Chondrocyte (in vitro differentiated cells): ENCODE results near the gene SEMA3A. TPM values are rescaled to one million over a fixed set of nuclear protein-coding genes. Genes with fewer than 3 reads are reported as not detected.
A peak's percentile ranks its signal among the peaks of the same experiment; 100 is the strongest.

Experiments
- DNase-seq: peaks from one replicate; pipeline ENCODE4 v3.0.0; 2021; ENCODE audit warnings: mixed read lengths, low spot score
- H3K27ac Mint-ChIP-seq: one replicate; pipeline ENCODE4 v1.8.0; 2021; ENCODE audit warnings: mild to moderate bottlenecking, moderate library complexity, mixed read lengths; ENCODE audit not compliant: unreplicated experiment
- H3K27me3 Mint-ChIP-seq: 2 replicates; pipeline ENCODE4 v1.8.0; 2021; ENCODE audit warnings: low read depth, mixed read lengths
- H3K36me3 Mint-ChIP-seq: 2 replicates; pipeline ENCODE4 v1.8.0; 2021; ENCODE audit warnings: low read depth, mixed read lengths
- H3K4me1 Mint-ChIP-seq: 2 replicates; pipeline ENCODE4 v1.8.0; 2021; ENCODE audit warnings: low read depth, mild to moderate bottlenecking, mixed read lengths
- H3K4me3 Mint-ChIP-seq: one replicate; pipeline ENCODE4 v1.8.0; 2021; ENCODE audit warnings: mild to moderate bottlenecking, moderate library complexity, mixed read lengths; ENCODE audit not compliant: unreplicated experiment
- H3K9me3 Mint-ChIP-seq: 2 replicates; pipeline ENCODE4 v1.8.0; 2021; ENCODE audit warnings: low read depth, mixed read lengths
- CTCF ChIP-seq: fragments of 200-600 bp; sonication (generic); IDR thresholded peaks from 2 replicates; pipeline ENCODE4 v1.5.0; 2021; ENCODE audit warnings: antibody characterized with exemption, mild to moderate bottlenecking, moderate library complexity
- total RNA-seq: library from RNA; stranded (reverse); gene quantifications from 3 replicates; pipeline ENCODE4 v1.2.1, GENCODE V29; 2021

SEMA3A gene
- total RNA-seq, 1 donor from 2014 or later: 0.65 TPM

- H3K4me1 Mint-ChIP-seq: peaks cover 8% of the 10 kb centered on the region
- no peak for DNase-seq
- H3K9me3 Mint-ChIP-seq: no peaks in the 10 kb centered on the region
- no peaks in the 10 kb centered on the region for H3K27me3 Mint-ChIP-seq
- no peaks in the 10 kb centered on the region for H3K36me3 Mint-ChIP-seq
- no peak overlapping the region for H3K4me3 Mint-ChIP-seq
- H3K27ac Mint-ChIP-seq: no peak overlapping the region
- TF ChIP-seq CTCF: no peak
Observed at GRCh38 chr7:83985821-83986220, 208.8 kb downstream of the SEMA3A start.

GRCh38 chr7:83984591-83984990 lies 210.0 kb downstream of the SEMA3A start:
- no peak overlapping the region for H3K27ac Mint-ChIP-seq
- no peaks in the 10 kb centered on the region for H3K36me3 Mint-ChIP-seq
- no peak for TF ChIP-seq CTCF
- peaks cover 8% of the 10 kb centered on the region for H3K4me1 Mint-ChIP-seq
- DNase-seq: no peak
- H3K4me3 Mint-ChIP-seq: no peak overlapping the region
- H3K27me3 Mint-ChIP-seq: no peaks in the 10 kb centered on the region
- H3K9me3 Mint-ChIP-seq: no peaks in the 10 kb centered on the region

GRCh38 chr7:83984076-83984475 lies 210.5 kb downstream of the SEMA3A start:
- H3K4me3 Mint-ChIP-seq: no peak overlapping the region
- H3K9me3 Mint-ChIP-seq: no peaks in the 10 kb centered on the region
- no peak for TF ChIP-seq CTCF
- no peak overlapping the region for H3K27ac Mint-ChIP-seq
- peaks cover 8% of the 10 kb centered on the region for H3K4me1 Mint-ChIP-seq
- H3K36me3 Mint-ChIP-seq: no peaks in the 10 kb centered on the region
- DNase-seq: no peak
- no peaks in the 10 kb centered on the region for H3K27me3 Mint-ChIP-seq

GRCh38 chr7:83983606-83984005 lies 211.0 kb downstream of the SEMA3A start:
- Mint-ChIP-seq H3K4me1 (peaks cover 8% of the 10 kb centered on the region), H3K27ac (no peak overlapping the region), H3K36me3 (no peaks in the 10 kb centered on the region), H3K27me3 (no peaks in the 10 kb centered on the region), H3K9me3 (no peaks in the 10 kb centered on the region), H3K4me3 (no peak overlapping the region)
- TF ChIP-seq CTCF: no peak
- no peak for DNase-seq

DNA sequence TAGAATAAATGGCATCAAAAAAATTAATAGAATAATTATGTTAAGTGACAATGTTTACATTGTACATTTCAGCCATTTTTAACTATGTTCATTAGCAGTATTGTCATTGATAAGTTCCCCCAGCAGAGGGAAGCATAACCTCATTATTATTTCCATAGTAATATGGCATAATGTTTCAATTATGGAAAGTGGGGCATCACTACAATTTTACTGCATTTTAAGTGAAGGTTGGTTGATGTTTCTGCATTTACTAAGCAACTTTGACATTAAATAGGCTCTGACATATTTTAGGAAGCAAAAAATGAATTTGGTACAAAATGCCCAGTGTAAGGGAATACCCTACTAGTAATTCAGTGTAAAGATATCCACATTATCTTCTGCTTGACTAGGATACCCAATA lies 218.3 kb downstream of the SEMA3A start:
- Mint-ChIP-seq H3K27ac (no peak overlapping the region), H3K36me3 (no peaks in the 10 kb centered on the region), H3K4me3 (no peak overlapping the region), H3K27me3 (no peaks in the 10 kb centered on the region), H3K4me1 (no peaks in the 10 kb centered on the region), H3K9me3 (no peaks in the 10 kb centered on the region)
- DNase-seq: no peak
- peak; percentile 99 for TF ChIP-seq CTCF
